ENCODE results near the gene CRTAC1. TPM values are rescaled to one million over a fixed set of nuclear protein-coding genes. Genes with fewer than 3 reads are reported as not detected.

The CRTAC1 gene
- total RNA-seq, 1 donor from 2014 or later: 4.6 TPM

DNA sequence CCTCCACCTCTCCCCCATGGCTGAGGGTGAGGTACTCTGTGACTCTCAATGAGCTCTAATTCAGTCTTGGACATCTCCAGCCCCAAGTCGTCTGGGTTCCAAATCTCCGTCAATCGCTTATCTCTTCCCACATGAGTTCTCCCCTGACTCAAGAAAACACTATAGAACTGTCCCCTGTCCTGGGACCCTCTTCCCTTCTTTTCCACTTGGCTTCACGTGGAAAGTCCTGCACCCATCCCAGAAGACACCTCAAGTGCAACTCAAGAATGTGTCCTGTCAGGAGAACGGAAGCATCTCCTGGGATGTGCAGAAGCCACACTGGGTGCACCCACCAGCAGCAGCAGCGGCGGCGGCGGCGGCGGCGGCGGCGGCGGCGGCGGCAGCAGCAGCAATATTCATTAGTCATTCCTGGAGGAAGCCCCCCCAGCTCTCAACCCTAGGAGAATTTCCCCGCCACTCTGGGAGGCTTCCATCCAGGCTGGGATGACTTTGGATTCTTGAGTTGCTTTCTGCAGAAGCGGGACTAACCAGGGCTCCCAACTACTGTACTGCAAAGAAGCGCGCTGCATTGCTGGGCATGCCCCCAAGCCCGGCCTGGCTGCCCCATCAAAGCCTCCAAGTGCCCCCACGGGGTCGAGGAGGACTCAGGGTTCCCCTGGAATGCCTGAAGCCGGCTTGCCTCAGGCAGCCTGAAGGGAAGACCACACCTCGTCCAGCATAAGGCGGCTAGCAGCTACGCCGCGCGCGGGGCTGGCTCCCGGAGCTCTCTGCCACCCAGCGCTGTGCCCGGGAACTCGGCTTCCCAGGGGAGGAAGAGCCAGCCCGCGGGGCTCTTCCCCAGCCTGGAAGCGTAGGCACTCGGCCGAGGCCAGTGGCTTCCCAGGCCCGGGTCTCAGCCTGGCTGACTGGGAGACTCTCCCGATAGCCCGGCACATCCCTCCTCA lies 1.0 kb downstream of the CRTAC1 start:
- DNase-seq (ENCODE audit: low read depth in 2 of 2): no peak

DNA sequence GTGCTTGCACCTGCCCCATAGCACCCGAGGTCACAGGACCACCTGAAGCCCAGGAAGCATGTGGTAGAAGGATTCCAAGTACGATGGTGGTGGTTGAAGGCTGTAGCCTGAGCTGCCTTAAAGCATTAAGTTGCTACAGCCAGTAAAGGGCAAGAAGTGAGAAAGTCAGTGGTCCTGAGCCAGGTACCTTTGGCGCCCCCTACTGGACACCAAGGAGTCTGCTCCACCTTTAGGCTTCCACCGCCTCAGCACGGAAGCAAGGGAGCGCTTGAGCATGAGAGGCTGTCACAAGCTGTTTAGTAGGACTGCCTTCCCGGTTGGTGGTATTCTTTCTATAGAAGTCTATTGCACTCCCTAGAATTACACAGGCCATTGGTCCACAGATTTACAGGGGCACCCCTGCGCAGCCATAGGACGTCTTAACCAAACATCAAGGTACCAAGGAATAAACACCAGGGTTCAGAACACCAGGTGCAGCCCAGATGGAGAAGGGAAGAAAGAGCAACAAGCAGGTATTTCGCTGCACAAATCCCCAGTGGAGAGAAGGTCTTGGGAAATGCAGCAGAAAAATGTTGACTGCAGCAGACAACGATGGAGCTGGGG lies 2.2 kb downstream of the CRTAC1 start:
- peak; percentile 22 to 65 for DNase-seq (ENCODE audit: low read depth in 2 of 2)

DNA sequence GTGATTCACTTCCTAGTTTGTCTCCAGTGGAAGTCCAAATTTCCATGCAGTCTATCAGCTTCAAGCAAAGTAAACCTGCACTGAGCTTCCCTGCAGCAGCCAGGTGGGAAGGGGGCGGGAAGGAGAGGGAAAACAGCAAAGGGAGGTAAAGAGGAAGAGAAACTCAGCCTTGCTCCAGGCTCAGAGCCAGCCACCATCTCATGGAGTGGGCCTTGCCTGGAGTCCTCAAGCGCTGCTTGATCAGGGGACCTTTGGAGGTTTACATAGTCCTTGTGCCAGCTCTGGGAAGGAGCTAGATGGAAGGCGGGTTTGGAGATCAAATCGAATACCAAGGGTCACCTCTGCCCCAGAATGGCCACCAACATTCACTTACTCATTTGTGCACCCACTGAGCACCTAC lies 7.4 kb downstream of the CRTAC1 start:
- DNase-seq (ENCODE audit: low read depth in 2 of 2): no peak

DNA sequence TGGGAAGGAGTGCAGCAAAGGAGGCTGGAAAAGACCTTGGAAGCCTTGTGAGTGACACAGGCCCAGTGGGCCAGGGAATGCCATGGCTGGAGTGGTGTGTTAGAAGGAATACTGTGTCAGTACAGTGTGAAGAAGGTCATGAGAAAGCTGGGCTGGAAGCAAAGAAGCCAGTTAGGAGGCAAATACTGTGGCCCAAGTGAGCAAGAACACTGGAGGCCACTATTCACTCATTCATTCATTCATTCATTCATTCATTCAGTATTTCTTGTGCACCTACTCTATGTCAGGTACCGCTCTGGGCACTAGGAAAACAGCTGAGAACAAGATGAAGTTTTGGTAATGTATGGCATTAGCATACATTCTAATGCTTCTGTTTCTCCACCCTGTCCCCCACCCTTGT lies 9.6 kb downstream of the CRTAC1 start:
- no peak for DNase-seq (ENCODE audit: low read depth in 2 of 2)

DNA sequence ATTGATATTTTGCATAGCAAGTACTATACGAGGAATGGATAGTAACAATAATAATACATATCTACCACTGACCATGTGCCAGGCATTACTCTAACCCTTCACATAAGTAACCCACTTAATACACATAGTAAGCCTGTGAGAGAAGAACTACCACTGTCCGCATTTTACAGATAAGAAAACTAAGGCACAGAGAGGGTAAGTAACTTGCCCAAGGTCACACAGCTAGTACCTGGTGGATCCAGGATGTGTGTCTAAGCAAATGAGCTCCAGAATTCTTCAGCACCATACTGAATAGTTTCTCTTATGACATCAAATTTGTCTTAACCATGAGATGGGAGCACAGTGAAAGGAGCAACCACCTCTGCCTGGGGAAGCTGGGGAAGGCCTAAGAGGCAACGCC lies 10.2 kb downstream of the CRTAC1 start:
- DNase-seq (ENCODE audit: low read depth in 2 of 2): no peak

DNA sequence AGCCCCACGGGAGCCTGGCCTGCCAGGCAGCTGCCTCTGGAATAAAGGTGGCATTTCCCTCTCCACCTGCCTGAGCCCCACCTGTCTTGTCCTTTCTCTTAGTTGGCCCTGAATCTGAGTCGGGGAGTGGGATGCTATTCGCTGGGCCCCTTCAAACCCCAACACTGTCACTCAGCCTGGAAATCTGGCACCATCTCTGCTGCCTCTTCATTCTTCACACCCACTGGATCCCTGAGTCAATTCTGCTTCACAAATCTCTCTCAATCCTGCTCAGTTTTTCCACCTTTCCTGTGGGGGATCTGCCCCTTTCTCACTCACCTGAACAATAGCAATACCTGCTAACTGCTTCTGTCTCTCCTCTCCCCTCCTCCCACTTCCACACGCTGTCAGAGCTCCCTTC lies 10.6 kb downstream of the CRTAC1 start:
- no peak for DNase-seq (ENCODE audit: low read depth in 2 of 2)

DNA sequence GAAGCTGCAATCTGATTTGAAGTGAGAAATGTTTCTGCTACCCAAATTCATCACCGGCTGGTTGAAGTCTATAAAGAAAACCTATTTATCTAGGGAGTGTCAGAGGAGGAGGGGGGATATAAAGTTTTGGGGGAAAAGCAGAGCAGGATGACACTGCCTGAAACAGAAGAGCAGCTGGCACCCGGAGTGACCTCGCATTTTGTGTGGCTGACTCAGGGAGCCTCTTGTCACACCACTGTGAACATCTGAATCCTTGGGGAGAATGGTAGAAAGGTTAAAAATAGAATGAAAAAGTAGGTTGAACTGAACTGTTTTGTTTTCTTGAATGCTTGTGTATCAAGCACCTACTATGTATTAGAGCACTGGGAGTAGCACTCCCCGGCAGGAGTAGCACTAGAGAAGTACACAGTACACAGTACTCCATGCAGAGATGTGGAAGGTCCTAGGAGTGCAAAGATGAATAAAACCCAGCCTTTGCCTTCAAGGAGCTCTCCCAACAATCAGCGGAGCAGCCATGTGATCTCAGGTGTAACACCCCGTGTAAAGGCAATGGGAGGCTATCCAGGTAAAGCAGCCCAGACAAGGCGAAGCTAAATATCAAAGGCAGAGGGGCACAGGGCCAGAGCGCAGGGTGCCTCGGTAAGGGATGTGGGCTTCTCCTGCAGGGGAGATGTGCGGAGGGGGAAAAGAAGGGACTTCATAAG lies 13.5 kb downstream of the CRTAC1 start:
- no peak for DNase-seq (ENCODE audit: low read depth in 2 of 2)

DNA sequence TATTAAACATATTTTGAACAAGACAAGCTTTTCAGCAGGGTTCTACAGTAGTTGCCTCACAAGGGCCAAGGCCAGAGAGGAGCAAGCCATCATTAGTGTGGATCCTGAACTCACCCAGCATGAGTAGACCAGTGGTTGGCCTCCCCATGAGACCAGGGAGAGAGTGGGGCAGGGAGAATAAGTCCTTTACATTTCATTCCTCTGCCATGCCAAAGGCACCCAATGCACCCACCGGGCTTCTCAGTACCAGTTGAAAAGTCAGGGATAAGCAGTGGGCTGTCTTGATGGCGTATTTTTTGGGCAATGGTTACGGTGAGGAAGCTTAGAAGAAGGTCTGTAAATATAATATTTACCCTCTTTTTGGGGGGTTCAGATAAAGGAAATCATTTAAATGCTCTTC lies 16.6 kb downstream of the CRTAC1 start:
- DNase-seq (ENCODE audit: low read depth in 2 of 2): no peak

DNA sequence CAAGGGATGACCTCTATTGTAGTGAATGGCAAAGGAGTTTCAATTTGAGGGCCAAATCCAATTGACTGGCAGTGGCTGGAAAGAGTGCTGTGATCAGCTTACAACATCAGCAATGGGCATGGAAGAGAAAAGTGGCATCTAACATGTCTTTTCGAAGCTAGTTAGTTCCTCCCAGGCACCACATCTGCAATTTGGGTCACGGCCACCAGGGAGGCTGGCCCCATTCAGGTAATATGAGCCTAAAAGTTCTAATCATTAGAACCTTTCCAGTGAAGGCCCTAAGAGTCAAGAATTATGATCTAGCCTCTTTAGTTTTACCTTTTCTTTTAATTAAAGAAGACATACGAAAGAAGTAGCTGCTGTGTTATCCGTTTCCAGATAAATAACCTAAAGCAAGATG lies 17.3 kb downstream of the CRTAC1 start:
- no peak for DNase-seq (ENCODE audit: low read depth in 2 of 2)

DNA sequence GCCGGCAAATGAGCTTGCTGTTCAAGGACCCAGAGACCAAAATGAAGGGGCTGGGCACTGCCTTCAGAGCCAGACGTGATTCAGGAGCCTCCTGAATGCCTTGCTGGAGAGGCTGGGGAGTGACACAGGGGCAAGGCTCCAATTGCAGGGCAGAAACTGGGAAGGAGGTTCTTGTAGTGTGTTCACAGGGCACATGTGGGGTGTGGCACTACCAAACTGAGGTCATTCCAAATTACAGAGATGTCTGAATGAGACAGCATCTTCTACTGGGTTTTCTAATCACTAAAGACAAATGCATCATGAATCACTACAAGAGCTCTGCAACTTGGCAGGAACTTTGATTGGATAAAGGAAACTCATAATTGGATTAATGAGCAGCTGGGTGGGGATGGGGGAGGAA lies 17.8 kb downstream of the CRTAC1 start:
- no peak for DNase-seq (ENCODE audit: low read depth in 2 of 2)

DNA sequence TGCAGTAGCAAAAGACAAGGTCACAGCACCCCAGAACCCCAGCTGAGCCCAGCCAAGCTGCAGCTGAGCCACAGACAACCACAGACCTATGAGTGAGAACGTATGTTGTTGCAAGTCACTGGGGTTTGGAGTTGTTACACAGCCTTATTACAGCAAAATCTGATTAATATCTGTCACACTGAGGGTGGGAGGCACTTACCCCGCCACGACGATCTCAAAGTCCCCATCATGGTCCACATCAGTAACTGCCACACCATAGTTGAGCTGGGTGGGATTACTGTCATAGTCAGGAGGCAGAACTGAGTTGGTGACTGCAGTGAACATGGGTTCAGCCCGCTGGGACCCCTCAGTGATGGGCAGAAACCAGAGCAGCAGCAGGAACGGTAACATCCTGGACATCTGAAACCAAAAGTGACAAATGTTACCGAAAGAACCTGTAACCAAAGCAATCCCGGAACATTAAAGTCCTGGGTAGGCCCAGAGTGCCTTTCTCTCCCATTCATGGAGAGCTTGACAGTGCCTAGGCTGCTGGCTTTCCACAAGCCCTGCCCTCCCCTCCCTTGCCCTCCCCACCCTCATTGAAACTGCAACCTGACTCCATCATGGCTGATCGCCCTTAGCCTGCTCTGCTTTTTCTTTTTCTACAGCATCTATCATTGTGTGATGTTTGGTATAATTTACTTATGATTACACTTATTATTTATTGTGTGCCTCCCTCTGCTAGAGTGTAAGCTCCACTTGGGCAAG lies 19.3 kb downstream of the CRTAC1 start:
- DNase-seq (ENCODE audit: low read depth in 2 of 2): no peak

DNA sequence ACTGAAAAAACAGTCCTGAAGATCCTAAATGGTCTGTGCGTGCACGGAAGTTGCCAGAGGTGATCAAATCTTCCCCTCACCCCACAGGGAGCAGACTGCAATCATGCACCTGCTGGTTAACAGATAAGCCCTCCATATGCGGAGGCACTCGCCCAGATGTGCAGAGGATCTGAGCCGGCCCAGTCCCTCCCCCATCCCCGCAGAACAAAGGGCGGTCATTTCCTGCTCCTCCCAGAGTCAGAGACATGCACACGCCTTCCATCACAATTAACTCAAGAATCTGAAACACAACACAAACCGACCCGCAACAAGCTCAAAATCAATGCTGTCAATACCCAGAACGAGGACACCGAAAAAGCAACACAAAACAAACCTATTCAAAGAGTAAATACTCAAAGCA lies 24.2 kb downstream of the CRTAC1 start:
- DNase-seq (ENCODE audit: low read depth in 2 of 2): no peak

DNA sequence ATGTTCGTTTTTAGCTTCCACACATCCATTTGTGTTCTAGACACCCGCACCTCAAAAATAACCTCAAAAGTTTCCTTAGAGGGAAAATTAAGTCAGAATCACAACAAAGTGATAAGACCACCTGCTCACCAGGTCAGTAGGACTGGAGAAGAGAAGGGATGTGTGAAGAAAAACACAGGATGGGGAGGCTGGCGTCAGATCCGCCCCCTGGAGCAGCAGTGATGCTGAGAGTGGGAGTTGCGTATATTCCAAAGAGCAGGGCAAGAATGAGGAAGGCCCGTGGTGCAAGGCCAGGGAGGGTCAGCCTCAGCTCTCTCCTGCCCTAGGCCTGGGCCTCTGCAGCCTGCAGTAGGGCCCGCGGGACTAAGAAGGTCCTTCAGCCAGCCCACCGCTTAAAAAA lies 28.7 kb downstream of the CRTAC1 start:
- no peak for DNase-seq (ENCODE audit: low read depth in 2 of 2)

DNA sequence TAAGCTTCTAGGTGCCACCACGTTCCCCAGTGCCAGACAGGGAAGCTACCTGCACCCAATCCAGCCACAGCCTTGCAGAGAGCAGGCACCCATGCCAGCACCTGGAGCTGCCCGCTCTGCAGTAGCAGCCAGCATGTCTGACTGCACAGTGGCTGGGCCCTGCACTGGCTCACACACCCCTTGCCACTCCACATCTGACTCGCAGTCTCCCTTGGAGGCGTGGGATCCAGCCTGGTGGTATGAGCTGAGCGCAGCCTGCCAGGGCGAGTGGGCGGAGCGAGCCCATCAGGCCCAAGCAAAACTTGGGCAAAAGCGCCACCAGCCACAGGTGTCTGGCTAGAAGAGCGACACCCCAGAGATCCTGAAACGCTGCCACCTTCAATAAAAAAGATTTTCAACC lies 30.1 kb downstream of the CRTAC1 start:
- DNase-seq (ENCODE audit: low read depth in 2 of 2): no peak

DNA sequence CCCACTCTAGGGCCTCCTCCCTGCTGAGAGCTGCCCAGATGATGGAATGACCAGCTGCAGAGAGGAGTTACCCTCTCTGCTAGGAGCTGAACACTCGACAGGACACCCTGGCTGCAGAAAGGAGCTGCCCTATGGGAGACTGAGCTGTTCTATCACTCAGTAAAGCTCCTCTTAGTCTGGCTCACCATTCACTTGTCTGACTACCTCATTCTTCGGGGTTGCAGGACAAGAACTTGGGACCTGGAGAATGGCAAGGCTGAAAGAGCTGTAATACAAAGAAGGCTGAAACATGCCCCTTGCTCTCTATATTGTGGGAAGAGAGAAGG lies 30.5 kb downstream of the CRTAC1 start:
- no peak for DNase-seq (ENCODE audit: low read depth in 2 of 2)

DNA sequence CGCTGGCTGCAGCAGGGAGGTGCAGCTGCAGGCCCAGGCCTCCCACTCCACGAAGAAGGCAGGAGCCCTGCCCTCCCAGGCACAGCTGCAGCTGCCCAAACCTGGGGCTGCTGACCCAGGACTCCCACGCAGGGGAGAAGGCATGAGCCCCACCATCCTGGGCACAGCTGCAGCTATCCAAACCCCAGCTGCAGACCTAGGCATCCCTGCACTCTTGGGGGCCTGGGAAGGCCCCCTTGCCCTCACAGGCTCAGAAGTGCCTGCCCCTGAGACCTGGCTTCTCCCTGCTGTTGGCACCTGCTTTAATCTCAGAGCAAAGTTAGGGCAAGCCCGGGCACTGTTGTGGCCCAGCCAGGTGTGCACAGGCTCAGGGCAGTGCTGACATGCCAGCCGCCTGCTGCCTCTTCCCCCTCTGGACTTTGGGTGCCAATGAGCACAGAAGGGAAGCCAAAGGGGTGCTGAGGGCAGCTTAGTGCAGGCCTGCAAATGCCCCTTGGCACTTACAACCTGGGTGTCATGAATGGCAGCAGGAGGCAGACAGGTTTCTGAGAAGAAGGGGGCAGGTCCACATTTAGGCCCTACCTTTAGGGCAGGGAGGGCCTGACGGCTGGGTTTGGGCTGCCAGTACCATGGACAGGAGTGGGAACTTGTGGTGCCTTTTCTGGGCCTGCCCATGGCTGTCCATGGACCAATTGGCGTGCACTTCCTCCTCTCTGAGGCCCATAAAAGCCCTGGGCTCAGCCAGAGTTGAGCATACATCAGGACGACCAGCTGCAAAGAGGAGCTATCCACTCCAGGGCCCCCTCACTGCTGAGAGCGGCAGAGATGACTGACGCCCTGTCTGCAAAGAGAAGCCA lies 31.1 kb downstream of the CRTAC1 start:
- no peak for DNase-seq (ENCODE audit: low read depth in 2 of 2)

DNA sequence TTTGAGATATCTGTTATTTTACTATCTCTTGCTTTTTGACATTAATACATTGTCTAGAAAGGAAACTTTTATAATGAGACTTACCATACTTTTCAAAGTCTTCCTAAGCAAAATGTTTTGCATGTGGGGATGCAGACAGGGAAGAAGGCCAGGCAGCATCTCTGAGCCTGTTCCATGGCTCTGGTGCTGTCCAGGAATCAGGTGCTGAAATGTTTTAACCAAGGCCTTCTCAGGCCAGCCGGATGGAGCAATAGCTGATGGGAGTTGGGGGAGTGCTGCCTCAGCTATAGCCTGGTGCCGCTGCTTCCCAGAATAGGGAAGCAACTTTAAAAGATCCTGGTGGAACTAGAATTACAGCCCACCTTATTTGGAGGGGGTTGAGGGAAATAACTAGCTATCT lies 38.5 kb downstream of the CRTAC1 start:
- DNase-seq (ENCODE audit: low read depth in 2 of 2): peak; percentile 1 to 38

DNA sequence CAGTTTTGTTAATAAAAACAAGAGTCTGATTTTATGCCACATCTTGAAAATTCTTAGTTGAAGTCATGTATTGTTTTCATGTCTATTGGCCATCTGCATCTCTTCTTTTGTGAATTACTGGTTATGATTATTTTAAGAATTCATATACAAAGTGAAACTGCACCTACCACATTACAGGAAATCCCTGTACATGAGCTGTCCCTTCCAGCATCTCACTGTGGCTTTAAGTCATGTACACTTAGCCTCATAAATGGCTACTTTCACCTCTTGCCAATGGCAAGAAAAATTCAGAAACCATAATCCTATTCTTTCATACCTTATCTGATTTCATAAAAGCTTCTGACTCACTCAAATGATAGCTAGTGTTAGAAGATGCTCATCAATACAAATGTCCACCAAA lies 48.6 kb downstream of the CRTAC1 start:
- DNase-seq (ENCODE audit: low read depth in 2 of 2): no peak

DNA sequence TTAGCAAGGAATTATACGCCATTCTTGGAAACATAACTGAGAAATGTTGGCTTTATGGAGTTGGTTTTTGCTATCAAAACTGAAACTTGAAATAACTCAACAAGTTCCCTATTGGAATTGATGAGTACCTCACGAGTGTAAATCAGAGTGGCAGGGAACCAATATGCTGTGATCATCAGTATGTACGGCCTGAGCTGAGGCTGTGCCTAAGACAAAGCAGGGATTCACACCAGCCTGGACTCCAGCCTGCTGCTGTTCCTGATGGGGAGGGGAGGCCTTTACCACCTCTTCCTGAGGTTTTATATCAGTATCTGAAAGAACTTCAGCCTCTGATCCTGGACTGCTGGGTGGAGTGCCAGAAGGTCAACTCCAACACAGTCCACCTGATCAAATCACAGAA lies 52.7 kb downstream of the CRTAC1 start:
- DNase-seq (ENCODE audit: low read depth in 2 of 2): no peak

DNA sequence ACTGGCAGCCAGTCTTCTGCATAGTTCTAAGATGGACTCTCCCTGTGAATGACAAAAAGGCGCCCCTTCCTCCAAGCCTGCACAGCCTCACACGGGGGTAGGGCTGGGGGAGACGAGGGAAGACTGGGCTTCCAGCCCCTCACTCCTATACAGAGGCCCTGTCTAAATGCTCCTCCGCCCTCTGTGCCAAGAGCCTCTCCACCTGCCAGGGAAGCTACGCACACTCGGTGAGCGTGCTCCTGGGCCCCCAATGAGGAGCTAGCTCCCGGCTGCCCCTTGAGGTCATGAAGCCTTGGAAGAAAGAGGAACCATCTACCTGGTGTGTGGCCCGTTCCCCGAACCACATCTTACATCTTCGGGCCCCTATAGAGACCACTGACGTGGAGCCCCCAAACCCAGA lies 54.8 kb downstream of the CRTAC1 start:
- DNase-seq (ENCODE audit: low read depth in 2 of 2): no peak
